Stimulated activated CD4-positive, alpha-beta T cell treated with anti-CD3 and anti-CD28 coated beads, TNF-alpha, amount 100 ng/mL, for 48 hours (primary cell): ENCODE data around the gene CRABP2.

Experiments
- DNase-seq, 3 donors: peaks; one replicate each; pipeline ENCODE4 v3.0.0-alpha.2; 2020; ENCODE audit warnings: low read depth in 3 of 3

The CRABP2 gene

GRCh38 chr1:156705321-156705917, at the start of gene CRABP2:
Gene CRABP2 (minus strand): TSS chr1:156705583. CDS start chr1:156705446, 137 bp downstream.
- DNase-seq, result no peak

- no peak for DNase-seq
Observed at GRCh38 chr1:156754219-156754618, 48.8 kb upstream of the CRABP2 start.

- DNase-seq, result no peak
Observed at GRCh38 chr1:156752843-156753482, 47.6 kb upstream of the CRABP2 start.

GRCh38 chr1:156751757-156752481, 46.5 kb upstream of the CRABP2 start:
- peak; percentile 92 to 99 (median 96) for DNase-seq

- DNase-seq, result no peak
Observed at GRCh38 chr1:156751451-156751756, 46.0 kb upstream of the CRABP2 start, which contains the start of gene HDGF. Gene HDGF (minus strand): TSS chr1:156751675. CDS start chr1:156751429, 246 bp downstream.

GRCh38 chr1:156750711-156751450, 45.5 kb upstream of the CRABP2 start:
- no peak for DNase-seq

GRCh38 chr1:156750191-156750672, 44.8 kb upstream of the CRABP2 start:
- DNase-seq, result no peak

GRCh38 chr1:156749419-156750118, 44.2 kb upstream of the CRABP2 start:
- DNase-seq, result no peak

- no peak for DNase-seq
Observed at GRCh38 chr1:156748670-156749418, 43.5 kb upstream of the CRABP2 start.

GRCh38 chr1:156747742-156748669, 42.6 kb upstream of the CRABP2 start:
- no peak for DNase-seq

GRCh38 chr1:156746728-156747631, 41.6 kb upstream of the CRABP2 start:
- DNase-seq, result no peak

GRCh38 chr1:156746406-156746727, 41.0 kb upstream of the CRABP2 start:
- DNase-seq, result no peak

GRCh38 chr1:156745881-156746280, 40.5 kb upstream of the CRABP2 start:
- no peak for DNase-seq

GRCh38 chr1:156744786-156745419, 39.5 kb upstream of the CRABP2 start:
- no peak for DNase-seq

GRCh38 chr1:156744344-156744743, 39.0 kb upstream of the CRABP2 start:
- no peak for DNase-seq

GRCh38 chr1:156743367-156744302, 38.3 kb upstream of the CRABP2 start:
- DNase-seq, result no peak

GRCh38 chr1:156742801-156743200, 37.4 kb upstream of the CRABP2 start:
- no peak for DNase-seq
